Peyer's patch (tissue), 4 donors: ENCODE measurements around the gene HAGHL.

Experiments
- CTCF ChIP-seq, 6 experiments: fragments of 450-650 bp in 4 of 6; fragments of 200-600 bp in 2 of 6; sonication (generic) in 1 of 6; IDR thresholded peaks; one replicate each; pipeline ENCODE4 v1.5.1; 2017 to 2019; ENCODE audit warnings: antibody characterized with exemption in 6 of 6, mild to moderate bottlenecking in 3 of 6, moderate library complexity in 1 of 6
- POLR2A ChIP-seq, 2 donors: fragments of 450-650 bp; IDR thresholded peaks; one replicate each; pipeline ENCODE4 v1.5.1; 2017; ENCODE audit warnings: antibody characterized with exemption in 2 of 2, mild to moderate bottlenecking in 2 of 2, moderate library complexity in 2 of 2

GRCh38 chr16:732936-733335 is 6.0 kb downstream of the HAGHL start:
- TF ChIP-seq CTCF (IDR thresholded peaks at IDR 0.05) (no peak), POLR2A (IDR thresholded peaks at IDR 0.05) (no peak)
